Airway epithelial cell (primary cell): Measurements from ENCODE around the gene GNGT1. TPM values are rescaled to one million over a fixed set of nuclear protein-coding genes. Genes with fewer than 3 reads are reported as not detected.

Experiments
- total RNA-seq: library from RNA; depleted of rRNA; stranded (reverse); fragments of >200 nt; gene quantifications from 2 replicates; pipeline ENCODE4 v1.2.3, GENCODE V29; 2015

Gene GNGT1
- total RNA-seq = not detected in 2 replicates

DNA sequence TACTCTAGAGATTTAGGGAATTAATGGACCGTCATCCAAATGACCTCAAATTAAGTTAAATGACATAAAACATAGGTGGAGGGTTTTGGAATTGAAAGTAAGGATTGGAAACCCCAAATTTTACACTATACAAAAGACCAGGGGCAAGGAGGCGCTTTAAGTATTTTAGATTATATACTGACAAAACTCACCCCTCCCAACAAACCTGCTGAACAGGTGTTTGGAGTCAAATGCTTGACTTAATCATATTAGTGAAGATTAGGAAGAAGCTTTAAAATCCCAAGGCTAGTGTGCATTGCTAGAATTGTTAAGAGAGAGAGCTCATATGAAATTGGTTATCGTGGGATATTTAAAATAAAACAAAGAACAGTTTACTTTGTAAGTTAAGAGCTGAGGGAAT is at the start of gene GNGT1:
GNGT1 (plus strand) TSS at position 301 of the 400 bp plus-strand sequence. CDS start 180 bp downstream, outside the sequence.

DNA sequence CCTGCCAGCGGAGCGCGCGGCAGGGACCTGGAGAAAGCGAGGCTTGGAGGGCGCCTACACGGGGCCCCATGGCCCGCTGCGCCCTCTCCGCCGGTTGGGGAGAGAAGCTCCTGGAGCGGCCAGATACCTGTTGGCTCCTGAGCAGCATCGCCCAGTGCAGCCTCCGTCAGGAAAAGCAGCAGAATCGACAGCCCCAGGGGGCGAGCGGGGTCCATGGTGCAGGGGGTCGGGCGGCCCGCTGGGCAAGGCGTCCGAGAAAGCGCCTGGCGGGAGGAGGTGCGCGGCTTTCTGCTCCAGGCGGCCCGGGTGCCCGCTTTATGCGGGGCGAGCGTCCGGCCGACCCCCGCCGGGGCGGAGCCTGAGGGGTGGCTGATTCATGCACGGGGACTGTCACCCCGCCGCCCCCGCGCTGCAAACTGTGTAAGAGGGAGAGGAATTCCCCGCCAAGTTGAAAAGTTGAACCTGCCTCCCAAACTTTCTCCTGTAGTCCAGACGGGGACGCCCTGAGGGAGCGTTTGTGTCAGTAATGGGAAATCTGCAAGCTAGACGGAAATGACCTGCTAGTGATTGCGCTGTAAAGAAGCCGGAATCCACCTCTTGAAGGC is 15.8 kb upstream of the GNGT1 start, which contains the start of gene TFPI2:
TFPI2 (minus strand) TSS at position 290 of the 605 bp plus-strand sequence; CDS start at position 215, 75 bp downstream.

DNA sequence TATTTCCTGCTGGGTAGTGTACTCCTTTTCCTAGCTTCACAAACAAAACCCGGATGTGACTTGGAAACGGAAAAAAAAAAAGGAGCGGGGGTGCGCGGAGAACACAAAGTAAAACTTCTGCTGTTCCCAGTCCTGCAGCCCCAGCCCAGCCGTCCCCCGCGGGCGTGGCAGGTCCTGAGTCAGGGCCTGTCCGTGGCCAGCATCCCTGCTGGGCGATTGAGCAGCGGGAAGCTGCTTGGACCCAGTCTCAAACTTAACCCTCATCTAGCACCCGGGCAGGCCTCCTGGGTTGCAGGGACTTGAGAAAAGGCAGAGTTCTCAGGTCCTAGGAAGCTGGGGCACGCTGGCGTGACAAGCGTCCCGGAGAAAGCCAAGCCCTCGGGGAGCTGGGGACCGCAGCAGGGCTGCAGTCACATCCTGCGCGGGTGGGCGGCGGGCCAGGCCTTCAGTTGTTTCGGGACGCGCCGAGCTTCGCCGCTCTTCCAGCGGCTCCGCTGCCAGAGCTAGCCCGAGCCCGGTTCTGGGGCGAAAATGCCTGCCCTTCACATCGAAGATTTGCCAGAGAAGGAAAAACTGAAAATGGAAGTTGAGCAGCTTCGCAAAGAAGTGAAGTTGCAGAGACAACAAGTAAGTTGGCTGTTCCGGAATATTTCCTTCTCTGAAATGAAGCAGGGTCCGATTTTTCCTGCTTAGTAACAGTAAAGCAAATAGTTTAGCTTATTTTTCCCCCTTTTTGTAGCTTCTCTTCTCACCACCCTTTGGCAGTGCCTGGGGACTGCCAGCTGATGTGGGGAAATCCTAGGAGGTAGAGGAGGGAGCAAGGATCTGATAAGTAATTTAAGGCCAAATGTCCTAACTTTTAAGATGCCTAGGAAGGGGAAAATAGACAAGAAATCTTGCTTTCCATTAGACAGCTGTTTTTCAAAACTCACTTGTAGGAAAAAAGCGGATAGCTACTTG is 15.5 kb downstream of the GNGT1 start, which contains the start of gene GNG11:
GNG11 (plus strand) TSS at position 129 of the 960 bp plus-strand sequence; CDS start at position 532, 403 bp downstream.

Other genes with a start within 250 kb of the GNGT1 start
- gene TFPI2, start 15.8 kb upstream of the GNGT1 start, total RNA-seq = 80.9 and 98.0 TPM in 2 replicates
- gene GNG11, start 15.2 kb downstream of the GNGT1 start, total RNA-seq = 1.1 and 1.5 TPM in 2 replicates
- gene BET1, start 97.8 kb downstream of the GNGT1 start, total RNA-seq = 17.8 and 25.0 TPM in 2 replicates